ENCODE measurements around the gene RHOH.

DNA sequence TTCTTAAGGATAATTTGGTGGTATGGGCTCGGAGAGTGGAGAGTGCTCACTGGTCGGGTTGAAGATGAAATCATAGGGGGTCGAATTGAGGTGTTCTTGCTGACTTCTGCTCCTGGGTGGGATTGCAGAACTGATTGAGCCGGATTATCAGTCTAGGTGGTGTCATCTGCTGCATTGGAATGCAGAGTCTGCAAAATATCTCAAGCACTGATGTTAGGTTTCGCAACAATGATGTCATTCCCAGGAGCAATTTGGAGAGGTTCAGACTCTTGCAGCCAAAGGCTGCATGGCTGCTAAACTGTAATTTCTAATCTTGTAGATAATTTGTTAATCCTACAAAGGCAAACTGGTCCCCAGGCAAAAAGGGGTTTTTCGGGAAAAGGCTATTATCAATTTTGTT is 67.7 kb downstream of the RHOH start:
- no peak for TF ChIP-seq TSHZ2 (CRISPR knock-in tag; IDR thresholded peaks at IDR 0.05)
- TF ChIP-seq RARB (CRISPR knock-in tag; IDR thresholded peaks at IDR 0.05), result no peak

Data from SK-N-SH treated with all-trans-retinoic acid at 6 μM for 48 hours (cell line).